G401 (cell line): ENCODE data around the gene ZBTB7C. TPM values are rescaled to one million over a fixed set of nuclear protein-coding genes. Genes with fewer than 3 reads are reported as not detected.

Experiments
- DNase-seq: peaks from one replicate; pipeline ENCODE4 v3.0.0-alpha.2; 2015; ENCODE audit warnings: low spot score
- in situ Hi-C: cut with HindIII; loops from 2 replicates; pipeline ENCODE4 v1.10.0; 2016; ENCODE audit warnings: low sequenced_read_pairs, mixed read lengths
- total RNA-seq: library from RNA; depleted of rRNA; stranded (reverse); fragments of >200 nt; shearing (Covaris generic); gene quantifications from 2 replicates; pipeline ENCODE4 v1.2.3, GENCODE V29; 2014

The ZBTB7C gene
- total RNA-seq, 1 experiment from 2014 or later = not detected

DNA sequence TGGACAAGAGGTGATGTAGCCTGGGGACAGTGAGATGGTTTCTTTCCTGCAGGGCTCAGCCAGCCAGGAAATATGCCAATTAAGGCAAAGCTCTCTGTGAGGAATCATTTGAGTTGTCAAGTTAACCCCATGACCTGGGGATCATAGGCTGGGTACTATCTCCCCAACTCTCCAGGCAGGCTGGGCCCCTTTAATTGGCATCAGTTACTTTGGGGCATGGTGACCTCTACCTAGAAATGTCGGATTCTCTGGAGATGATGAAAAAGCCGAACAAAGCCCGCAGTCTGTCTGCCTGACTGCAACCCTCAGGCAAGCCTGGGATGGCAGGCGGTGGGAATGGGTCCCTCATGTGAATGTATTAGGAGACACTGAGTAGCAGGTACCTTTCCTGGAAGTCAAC is 285.2 kb downstream of the ZBTB7C start:
- no peak for DNase-seq
- in situ Hi-C loops = no loop called here

DNA sequence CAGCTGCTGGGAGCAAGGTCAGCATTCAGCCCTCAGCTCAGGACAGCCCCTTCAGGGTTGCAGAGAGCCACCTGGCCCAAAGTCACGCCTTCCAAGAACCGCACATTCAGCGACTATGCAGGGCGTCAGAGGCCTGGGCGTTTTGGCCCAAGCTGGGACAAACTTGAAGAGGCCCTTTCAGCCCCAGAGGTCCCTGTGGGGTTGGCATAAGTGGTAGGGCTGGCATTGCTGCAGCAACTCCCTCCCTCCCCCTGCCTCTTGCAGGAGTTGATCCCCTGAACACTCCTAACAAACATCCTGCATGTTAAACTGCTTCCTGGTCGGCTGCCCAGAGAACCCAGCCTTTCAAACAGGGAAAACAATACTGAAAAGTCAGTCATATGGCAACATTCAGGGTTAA is 285.9 kb downstream of the ZBTB7C start:
- in situ Hi-C loops = no loop called here
- no peak for DNase-seq

DNA sequence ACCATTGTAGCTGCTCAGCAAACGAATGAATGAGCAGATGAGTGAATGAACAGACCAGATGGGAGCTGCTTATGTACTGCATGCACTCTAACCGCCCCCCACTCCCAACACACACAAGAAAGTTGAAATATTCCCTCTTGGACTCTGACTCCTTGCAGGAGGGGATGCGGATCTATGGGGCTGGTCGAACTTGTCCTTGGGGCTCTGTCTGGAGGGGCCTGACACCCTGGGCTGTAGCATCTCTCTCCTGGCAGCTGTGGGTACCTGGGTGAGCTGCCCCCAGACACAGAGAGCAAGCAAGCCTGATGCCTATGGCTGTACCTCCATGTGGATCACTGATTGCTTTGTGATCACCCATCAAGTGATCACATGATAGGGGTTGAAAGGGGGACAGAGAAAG is 286.4 kb downstream of the ZBTB7C start:
- in situ Hi-C loops = no loop called here
- DNase-seq = no peak

DNA sequence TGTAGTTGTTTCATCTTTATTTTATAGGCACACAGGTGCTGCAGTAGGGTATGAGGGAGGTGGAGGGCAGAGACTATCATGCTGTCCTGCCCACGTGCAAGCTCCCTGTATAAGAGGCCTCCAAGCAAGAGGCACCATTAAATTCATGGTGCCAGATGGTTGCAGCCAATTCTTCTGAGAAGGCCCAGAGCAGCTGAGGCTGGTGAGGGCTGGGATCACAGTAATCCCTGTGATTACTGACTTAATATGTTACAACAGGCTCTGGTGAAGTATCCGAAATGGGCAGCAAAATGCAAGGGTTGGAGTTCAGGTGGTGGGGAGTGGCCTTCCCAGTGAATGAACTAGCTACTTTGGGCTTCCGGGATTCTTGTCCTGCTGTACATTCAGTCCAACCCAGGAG is 286.8 kb downstream of the ZBTB7C start:
- no peak for DNase-seq
- in situ Hi-C loops = no loop called here

DNA sequence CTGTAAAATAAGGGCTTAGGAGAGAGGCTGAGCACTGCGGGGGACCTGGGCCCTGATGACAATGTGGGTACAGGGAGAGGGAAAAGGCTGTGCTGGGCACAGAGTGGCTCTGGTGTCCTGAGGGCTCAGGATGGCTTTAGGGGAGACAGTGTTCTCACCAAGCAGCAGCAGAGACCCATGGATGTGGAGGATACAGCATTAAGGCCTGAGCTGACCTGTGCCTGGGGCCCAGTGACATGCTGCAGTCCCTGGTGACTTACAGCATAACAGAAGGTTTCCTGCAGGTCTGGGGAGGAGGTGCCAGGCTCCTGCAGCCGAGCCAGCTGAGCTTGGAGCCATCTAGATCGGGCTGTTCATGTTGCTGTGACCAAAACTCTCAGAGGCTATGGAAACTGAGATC is 287.4 kb downstream of the ZBTB7C start:
- in situ Hi-C loops = no loop called here
- peak; percentile 39 for DNase-seq

DNA sequence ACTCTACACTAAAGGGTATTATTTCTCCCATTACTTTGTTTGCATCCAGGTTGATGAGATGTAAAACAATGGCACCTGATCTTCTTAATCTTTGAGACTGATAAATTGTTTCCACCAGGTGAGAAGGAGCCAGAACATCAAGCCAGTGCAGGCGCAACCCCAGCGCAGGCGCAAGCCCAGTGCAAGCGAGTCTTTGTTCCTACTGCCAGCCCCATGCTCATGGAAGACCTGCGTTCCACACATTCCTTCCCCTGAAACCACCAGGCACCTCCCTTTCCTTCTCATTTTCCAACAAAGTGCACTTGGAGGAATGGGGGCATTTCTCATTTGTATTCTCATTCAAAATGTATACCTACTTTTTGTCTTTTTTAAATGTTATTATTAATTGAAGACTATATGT is 290.0 kb downstream of the ZBTB7C start:
- in situ Hi-C loops = no loop called here
- no peak for DNase-seq

DNA sequence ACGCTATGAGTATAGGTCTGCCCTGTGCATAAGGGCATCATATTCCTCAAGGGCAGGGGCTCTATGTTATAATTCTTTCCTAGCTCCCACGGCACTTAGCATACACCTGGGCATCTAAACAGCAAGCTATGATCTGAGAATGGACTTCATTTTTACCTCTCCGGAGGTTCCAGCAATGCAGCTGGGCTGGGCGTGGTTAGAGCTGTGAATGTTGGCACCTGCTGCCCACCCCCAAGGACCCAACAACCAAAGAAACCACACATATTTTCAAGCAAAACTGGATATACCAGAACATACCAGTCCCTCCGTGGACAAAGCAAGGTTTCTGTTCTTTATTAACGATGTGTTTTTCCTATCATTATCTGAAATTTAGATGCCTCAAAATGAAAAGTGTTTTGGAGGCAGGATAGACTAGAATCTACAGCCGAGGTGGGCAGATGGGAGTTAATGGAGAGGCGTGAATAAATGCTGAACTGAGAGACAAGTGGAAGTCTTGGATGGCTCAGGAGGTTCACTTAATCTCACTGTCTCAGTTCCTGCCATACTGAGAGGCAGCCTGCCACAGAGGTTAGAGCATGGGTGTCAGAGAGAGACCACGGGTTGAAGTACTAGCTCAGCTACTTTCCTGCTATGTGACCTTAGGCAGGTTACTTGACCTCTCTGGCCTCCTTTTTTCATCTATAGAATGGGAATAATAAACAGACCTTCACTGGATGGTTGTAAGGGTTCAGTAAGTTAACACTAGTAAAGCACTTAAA is 292.1 kb downstream of the ZBTB7C start:
- in situ Hi-C loops = no loop called here
- DNase-seq = no peak

DNA sequence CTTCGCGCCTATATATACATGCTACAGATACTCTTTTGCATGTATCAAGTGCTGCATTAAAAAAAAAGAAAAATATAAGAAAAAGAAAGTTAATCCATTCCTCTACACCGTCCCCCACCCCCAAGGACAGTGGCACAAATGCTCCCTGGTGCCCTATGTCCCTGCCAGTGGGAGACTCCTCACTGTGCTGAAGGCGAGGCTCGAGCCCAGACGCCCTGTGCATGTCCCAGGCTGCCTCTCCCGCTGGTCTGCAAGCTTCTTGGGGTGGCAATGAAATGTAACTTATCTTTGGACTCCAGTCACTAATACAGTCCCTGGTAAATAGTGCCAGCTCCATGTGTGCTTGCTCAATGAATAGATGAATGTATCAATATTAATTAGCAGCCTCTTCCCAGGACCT is 293.2 kb downstream of the ZBTB7C start:
- in situ Hi-C loops = no loop called here
- DNase-seq = no peak

DNA sequence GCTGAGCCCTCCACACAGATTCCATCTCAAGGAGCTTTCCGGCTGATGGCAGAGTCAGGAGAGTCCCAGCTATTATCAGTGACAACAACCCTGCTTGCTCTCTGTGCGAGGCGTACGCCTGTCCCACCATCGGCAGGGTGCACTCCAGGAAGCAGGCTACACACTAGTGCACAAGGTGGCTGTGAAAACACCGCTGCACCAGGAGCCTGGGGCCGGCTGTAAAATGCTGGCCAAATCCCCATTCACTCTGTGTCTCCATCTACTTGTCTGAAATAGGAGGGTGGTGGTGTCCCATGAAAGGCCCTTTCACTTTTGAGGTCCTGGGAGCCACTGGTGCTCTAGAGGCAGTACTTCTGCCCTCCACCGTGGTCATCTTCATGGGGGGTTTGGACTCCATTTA is 295.5 kb downstream of the ZBTB7C start:
- in situ Hi-C loops = no loop called here
- DNase-seq = no peak

DNA sequence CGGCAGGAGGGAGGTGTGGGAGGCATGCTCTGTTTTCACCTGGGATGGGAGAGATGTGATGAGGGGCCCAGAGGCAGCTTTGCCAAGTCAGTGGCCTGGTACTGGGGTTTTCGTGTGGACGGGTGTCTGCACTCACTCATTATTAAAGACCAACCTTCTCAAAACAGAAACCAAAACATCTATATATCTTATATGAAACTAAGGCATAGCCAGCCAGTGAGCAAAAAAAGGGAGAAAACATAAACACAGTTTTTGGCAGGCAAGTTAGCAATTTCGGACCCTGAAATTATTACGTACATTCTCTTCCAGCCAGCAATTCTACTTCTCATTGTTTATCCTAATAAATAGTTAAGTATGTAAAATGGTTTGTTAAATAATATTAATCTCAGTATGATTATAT is 297.6 kb downstream of the ZBTB7C start:
- no peak for DNase-seq
- in situ Hi-C loops = no loop called here

DNA sequence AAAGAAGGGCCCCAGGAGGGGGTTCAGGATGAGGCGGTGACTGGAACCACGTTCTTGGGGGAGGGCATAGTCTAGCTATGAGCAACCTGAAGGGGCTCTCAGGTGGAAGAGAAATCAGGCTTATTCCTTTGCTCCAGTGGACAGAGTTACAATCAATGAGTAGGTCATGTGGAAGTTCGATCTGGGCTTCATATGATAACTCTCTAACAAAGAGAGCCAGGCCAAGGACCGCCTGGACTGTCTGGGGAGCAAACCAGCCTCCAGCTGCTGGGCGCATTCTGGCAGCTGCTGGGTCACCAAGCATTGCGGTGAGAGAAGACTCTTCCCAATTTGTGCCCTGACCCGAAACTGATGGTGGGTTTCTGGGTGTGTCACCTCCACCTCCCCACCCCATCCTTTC is 298.4 kb downstream of the ZBTB7C start:
- in situ Hi-C loops = no loop called here
- DNase-seq = no peak

DNA sequence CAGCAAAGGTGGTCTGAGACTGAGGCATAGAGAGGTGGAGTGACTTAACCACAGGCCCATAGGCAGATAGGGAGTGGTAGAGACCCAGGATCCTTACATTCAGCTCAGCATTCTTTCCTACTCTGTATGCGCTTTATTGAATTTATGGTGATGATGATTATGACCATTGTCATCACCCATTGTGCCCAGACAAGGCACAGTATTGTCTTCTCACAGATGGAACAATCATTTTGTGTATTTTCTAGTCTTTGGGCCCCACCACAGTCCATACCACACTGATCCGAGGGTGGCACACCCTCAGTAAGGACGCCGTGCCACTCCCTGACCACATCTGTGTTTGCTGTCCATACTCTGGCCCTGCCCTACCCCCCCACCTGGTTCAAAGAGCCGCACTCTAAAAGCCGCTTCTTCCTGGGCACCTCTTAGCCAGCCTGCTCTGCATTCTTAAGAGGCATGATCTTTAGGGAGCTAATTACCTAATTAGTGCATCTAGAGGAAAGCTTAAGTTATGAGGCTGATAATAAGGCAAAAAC is 299.2 kb downstream of the ZBTB7C start:
- no peak for DNase-seq
- in situ Hi-C loops = no loop called here

DNA sequence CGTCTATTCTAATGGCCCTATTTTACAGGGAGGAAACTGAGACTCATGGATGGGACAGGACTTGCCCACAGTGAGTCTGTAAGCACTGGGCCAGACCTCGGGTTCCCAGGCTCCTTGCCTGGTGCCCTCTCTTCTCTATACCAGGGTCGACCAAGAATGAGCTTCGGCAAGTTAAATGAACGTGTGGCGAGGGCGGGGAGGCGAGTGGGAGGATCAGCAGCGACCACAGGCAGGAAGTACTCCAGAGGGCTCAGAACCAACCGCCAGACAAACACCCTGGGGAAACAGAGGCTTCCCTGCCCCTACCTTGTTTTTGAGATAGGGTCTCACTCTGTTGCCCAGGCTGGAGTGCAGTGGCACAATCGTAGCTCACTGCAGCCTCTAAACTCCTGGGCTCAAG is 301.0 kb downstream of the ZBTB7C start:
- no peak for DNase-seq
- in situ Hi-C loops = no loop called here

DNA sequence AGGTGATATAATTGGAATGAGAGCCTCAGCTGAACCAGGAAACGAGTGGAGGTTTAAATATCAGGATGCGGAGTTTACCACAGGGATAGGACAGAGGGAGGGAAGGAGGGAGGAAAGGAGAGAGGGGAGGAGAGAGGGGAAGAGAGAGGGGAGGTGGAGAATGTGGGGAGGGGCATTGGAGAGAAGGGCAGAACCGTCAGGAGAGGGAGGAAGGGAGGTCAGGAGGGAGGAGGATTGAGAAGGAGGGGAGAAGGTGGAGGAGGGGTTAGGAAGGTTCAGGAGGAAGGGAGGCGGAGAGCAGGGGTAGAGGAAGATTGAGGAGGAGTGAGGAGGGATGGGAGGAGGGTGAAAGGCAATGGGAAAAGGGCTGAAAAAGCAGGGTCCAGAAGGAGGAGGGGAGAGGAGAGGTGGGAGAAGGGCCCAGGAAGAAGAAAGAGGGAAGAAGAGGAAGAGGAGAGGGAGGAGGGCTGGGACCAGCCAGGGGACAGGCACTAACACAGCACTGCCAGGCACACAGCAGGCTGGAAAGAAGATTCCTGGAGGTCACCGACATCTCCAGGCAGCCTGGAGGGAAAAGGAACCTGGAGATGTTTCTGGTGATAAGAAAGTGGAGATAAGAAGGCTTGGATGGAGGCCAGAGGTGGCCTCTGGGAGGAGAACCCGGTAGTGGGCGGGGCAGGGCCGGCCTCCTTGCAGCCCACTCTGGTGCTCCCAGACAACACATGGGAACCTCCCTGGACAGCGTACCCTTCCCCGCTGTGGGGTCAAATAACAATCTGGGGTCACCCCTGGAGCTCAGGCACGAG is 302.0 kb downstream of the ZBTB7C start:
- in situ Hi-C loops = no loop called here

DNA sequence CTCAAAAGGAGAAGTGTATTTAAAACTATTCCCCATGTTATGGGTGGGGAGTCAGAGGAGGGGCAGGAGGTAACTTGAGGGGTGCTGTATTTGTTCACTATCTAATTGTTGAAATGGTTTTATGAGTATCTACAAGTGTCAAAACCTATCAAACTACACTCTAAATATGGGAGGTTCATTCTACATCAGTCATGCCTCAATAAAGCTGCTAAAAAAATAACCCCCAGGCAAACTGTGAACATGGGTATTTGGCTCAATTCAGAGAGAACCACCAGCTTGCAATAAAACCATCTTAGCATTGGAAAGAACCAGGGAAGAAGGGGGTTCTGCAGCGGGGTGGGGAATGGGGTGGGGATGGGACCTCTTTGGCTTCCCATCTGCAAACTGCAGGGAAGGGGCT is 302.7 kb downstream of the ZBTB7C start:
- in situ Hi-C loops = no loop called here
- DNase-seq = no peak

More for the DNA sequence above, 302.0 kb downstream of the ZBTB7C start:
- DNase-seq = no peak

DNA sequence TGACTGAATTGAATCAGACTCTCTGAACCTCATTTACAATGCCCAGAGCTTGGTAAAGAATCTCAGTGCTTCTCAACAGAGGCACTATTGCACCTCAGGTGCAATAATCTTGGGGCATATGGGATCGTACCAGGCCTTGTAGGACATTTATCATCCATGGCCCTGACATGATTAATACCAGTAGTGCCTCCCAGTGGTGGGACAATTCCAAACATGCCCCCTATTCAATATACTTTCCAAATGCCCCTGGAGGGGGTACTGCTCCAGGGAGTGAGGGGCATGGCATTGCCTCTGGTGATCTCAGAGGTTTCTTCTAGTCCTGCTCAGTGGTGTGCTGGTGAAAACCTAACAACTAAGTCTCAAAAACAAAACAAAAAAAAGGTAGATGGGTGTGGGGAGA is 303.9 kb downstream of the ZBTB7C start:
- DNase-seq = no peak
- in situ Hi-C loops = no loop called here

DNA sequence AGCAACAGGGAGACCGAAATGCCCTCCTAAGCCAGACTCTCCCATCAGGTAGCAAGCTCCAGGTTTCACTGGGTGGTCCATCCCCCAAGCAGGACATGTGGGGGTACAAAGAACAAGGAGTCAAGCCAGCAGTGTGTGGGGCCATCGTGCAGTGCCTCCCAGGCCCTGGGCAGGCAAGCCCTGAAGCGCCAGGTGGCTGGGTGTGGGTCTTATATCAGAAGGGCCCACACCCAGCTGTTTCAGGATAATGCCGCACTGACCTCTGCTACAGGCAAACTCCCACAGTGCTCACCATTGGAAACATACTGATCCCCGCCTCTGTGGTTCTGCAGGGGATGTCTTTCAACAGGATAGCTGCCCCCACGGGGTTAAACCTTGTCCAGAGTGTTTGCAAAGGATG is 304.5 kb downstream of the ZBTB7C start:
- in situ Hi-C loops = no loop called here
- no peak for DNase-seq

DNA sequence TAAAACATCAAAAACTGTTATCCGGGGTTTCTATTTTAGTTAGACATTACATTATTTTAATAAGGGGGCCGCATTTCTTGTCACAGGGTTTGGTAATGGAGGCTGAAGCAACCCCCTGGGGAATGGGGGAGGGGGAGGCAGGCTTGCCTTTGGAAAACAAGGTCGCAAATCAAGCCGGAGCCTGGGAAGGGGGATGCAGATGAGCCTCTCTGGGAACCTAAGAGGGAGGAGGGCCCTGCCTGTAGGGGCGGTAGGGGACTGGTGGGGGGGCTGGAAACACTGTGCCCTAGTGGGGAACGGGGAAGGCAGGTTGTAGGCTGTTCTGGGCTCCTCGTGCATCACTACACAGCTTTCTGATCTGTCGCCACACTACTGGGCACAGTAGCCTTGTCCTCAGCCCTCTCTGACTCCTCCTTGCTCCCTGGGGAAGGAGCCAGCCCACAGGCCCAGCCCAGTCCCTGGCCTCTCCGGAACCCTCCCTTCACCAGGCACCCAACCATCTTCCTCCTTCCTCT is 308.5 kb downstream of the ZBTB7C start:
- in situ Hi-C loops = no loop called here
- no peak for DNase-seq

DNA sequence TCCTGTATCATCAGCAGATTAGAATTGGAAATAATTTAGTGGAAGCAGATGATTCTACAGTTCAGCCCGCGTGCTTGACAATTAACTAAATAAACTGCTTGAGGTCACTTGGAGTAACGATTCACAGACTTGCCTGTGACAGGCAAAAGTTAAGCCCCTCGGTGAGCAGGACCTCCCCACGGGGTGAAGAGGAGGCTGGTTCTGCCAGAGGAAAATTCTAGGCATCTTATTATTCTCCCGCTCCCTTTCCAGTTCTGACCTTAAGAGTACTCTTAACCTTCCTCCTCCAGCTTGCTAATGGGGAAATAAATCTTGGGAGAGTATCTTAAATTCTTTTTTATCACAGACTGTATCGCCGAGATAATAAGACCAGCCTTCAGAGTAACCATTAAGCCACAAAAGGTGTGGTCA is 309.0 kb downstream of the ZBTB7C start:
- no peak for DNase-seq
- in situ Hi-C loops = no loop called here

DNA sequence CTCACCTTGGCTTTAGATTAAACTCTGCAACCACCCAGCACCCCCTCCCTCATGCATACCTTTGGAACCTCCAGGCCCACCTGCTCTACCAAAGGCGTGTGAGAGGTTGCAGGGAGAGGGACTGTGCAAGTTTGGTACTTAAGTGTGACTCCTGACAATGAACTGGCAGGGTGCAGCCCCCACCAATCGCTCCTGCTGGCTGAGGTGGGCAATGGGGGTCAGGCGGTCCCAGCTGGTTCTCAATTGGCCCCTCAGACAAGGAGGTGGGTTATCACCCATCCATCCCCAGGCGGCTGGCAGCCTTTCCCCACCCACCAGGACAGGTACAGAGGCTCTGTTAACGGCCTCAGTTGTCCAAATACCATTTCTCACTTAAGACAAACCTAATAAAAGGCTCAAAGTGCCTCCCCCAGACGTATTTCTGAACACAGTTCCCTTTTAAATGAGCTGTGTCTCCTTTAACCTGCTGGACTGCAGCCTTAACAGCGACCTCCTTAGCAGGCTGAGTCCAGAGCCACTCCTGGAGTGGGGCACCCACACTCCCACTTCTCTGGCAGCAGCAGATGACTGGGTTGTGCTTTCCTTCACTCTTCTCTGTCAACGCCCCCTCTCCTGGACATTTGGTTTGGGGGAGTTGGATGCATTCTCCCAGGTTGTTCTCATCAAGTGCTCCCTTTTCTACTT is 309.6 kb downstream of the ZBTB7C start:
- in situ Hi-C loops = no loop called here
- no peak for DNase-seq
